Osteoblast (primary cell): ENCODE data around the gene SLC6A16. TPM values are rescaled to one million over a fixed set of nuclear protein-coding genes. Genes with fewer than 3 reads are reported as not detected.

Source experiments
- DNase-seq: peaks from one replicate; pipeline ENCODE4 v3.0.0; 2011; ENCODE audit warnings: low spot score, mixed read lengths; ENCODE audit not compliant: insufficient read length; ENCODE audit errors: missing footprints
- H2AFZ ChIP-seq: 2 replicates; pipeline ENCODE4 v1.6.0; 2011; ENCODE audit warnings: mild to moderate bottlenecking, low read length
- H3K27ac ChIP-seq: 2 replicates; pipeline ENCODE4 v1.5.1; 2011; ENCODE audit warnings: mild to moderate bottlenecking, low read depth, low read length, moderate library complexity
- H3K27me3 ChIP-seq: 2 replicates; pipeline ENCODE4 v1.6.0; 2012; ENCODE audit warnings: mild to moderate bottlenecking, control low read depth, inconsistent platforms, low read length, moderate library complexity; ENCODE audit not compliant: insufficient read depth
- H3K36me3 ChIP-seq: 2 replicates; pipeline ENCODE4 v1.5.1; 2011; ENCODE audit warnings: mild to moderate bottlenecking, low read length, control low read depth, moderate library complexity; ENCODE audit not compliant: insufficient read depth
- H3K4me1 ChIP-seq: 2 replicates; pipeline ENCODE4 v1.5.1; 2011; ENCODE audit warnings: mild to moderate bottlenecking, low read length, control low read depth, moderate library complexity; ENCODE audit not compliant: insufficient read depth
- H3K4me2 ChIP-seq: 2 replicates; pipeline ENCODE4 v1.6.0; 2011; ENCODE audit warnings: mild to moderate bottlenecking, low read length; ENCODE audit not compliant: insufficient read depth
- H3K4me3 ChIP-seq: fragments of 200-600 bp; sonication (generic); 3 replicates; pipeline ENCODE4 v1.5.1; 2012; ENCODE audit warnings: mild to moderate bottlenecking, low read length, inconsistent platforms; ENCODE audit not compliant: insufficient read depth
- H3K79me2 ChIP-seq: 2 replicates; pipeline ENCODE4 v1.6.0; 2012; ENCODE audit warnings: mild to moderate bottlenecking, low read length, control low read depth, inconsistent platforms; ENCODE audit not compliant: insufficient read depth
- H3K9me3 ChIP-seq: 2 replicates; pipeline ENCODE4 v1.5.1; 2011; ENCODE audit warnings: low read depth, low read length, control low read depth
- H4K20me1 ChIP-seq: 2 replicates; pipeline ENCODE4 v1.6.0; 2012; ENCODE audit warnings: mild to moderate bottlenecking, low read length, control low read depth; ENCODE audit not compliant: insufficient read depth
- CTCF ChIP-seq: IDR thresholded peaks from 2 replicates; pipeline ENCODE4 v1.5.1; 2011; ENCODE audit warnings: mild to moderate bottlenecking, low read depth, low read length, moderate library complexity; ENCODE audit errors: extremely low read depth
- total RNA-seq: library from RNA; depleted of rRNA; stranded (reverse); fragments of >200 nt; gene quantifications from 2 replicates; pipeline ENCODE4 v1.2.3, GENCODE V29; 2012

SLC6A16 gene
- total RNA-seq, 1 donor, result 0.72 TPM

GRCh38 chr19:49340865-49341718, 16.1 kb upstream of the SLC6A16 start:
- H3K36me3 ChIP-seq, result peaks cover 16% of the 10 kb centered on the region
- H3K27ac ChIP-seq, result no peak overlapping the region
- H3K9me3 ChIP-seq, result no peaks in the 10 kb centered on the region
- no peak overlapping the region for H3K4me3 ChIP-seq
- peaks cover 2% of the 10 kb centered on the region for H4K20me1 ChIP-seq
- peaks cover 8% of the 10 kb centered on the region for H3K4me1 ChIP-seq
- no peaks in the 10 kb centered on the region for H3K79me2 ChIP-seq
- H2AFZ ChIP-seq, result no peak overlapping the region
- no peak for TF ChIP-seq CTCF
- no peak overlapping the region for H3K4me2 ChIP-seq
- H3K27me3 ChIP-seq, result no peaks in the 10 kb centered on the region
- peak; percentile 80 for DNase-seq

- Histone ChIP-seq H3K4me3 (peak overlapping the region; percentile 57), H3K27me3 (no peaks in the 10 kb centered on the region), H3K36me3 (peaks cover 14% of the 10 kb centered on the region), H2AFZ (peak overlapping the region; percentile 69), H3K27ac (no peak overlapping the region), H3K4me1 (peaks cover 8% of the 10 kb centered on the region), H3K9me3 (no peaks in the 10 kb centered on the region), H3K4me2 (peak overlapping the region; percentile 70), H4K20me1 (peaks cover 2% of the 10 kb centered on the region), H3K79me2 (no peaks in the 10 kb centered on the region)
- TF ChIP-seq CTCF, result no peak
- peak; percentile 90 for DNase-seq
Measured at GRCh38 chr19:49340069-49340864, 15.3 kb upstream of the SLC6A16 start.

- H2AFZ ChIP-seq, result peak overlapping the region; percentile 69
- H3K79me2 ChIP-seq, result no peaks in the 10 kb centered on the region
- no peaks in the 10 kb centered on the region for H3K9me3 ChIP-seq
- no peak overlapping the region for H3K27ac ChIP-seq
- no peaks in the 10 kb centered on the region for H3K27me3 ChIP-seq
- H4K20me1 ChIP-seq, result no peaks in the 10 kb centered on the region
- H3K4me3 ChIP-seq, result peak overlapping the region; percentile 57
- peaks cover 11% of the 10 kb centered on the region for H3K36me3 ChIP-seq
- peaks cover 8% of the 10 kb centered on the region for H3K4me1 ChIP-seq
- peak overlapping the region; percentile 70 for H3K4me2 ChIP-seq
- no peak for TF ChIP-seq CTCF
- peak; percentile 98 for DNase-seq
Measured at GRCh38 chr19:49339301-49340068, 14.5 kb upstream of the SLC6A16 start.
